HEK293T (cell line): Measurements from ENCODE around the gene ST6GALNAC5.

ENCODE experiments used
- SUZ12 ChIP-seq: fragments of 450-650 bp; IDR thresholded peaks from 2 replicates; pipeline ENCODE4 v1.6.1; 2016; ENCODE audit warnings: mild to moderate bottlenecking
- TARDBP ChIP-seq: fragments of 450-650 bp; IDR thresholded peaks from 2 replicates; pipeline ENCODE4 v1.6.1; 2016

DNA sequence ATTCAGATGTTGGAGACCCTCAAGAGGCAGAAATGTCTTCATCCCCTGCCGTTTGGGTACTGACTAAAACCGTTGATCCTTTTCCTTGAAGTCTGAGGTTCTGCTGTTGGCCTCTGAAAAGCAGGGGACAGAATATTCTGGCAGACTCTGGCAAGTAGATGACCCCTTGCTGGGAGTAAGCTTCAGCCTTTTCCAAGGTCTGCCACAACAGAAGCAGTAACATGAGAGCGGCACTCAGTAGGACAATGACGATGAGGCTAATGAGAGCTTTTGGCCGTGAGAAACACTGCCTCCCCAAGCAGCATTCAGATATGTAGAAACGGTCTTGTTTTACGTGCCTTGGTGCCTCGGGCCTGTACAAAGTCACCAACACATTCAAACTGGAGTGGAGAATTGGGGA lies 143.7 kb downstream of the ST6GALNAC5 start:
- TF ChIP-seq SUZ12 (no peak), TARDBP (no peak)
